ENCODE measurements around the gene HLA-DPA1. TPM values are rescaled to one million over a fixed set of nuclear protein-coding genes. Genes with fewer than 3 reads are reported as not detected.
A peak's percentile ranks its signal among the peaks of the same experiment; 100 is the strongest.

Gene HLA-DPA1
- total RNA-seq, 2 experiments from 2014 or later: 11.5 to 13.3 TPM

- intact Hi-C loops (cut with DNase I, micrococcal nuclease): no loop called here
- Mint-ChIP-seq H3K4me1 (peaks cover 33% of the 10 kb centered on the region), H3K36me3 (ENCODE audit: low read depth) (peaks cover 1% of the 10 kb centered on the region), H3K9me3 (ENCODE audit: low read depth) (no peaks in the 10 kb centered on the region), H3K4me3 (peak overlapping the region; percentile 62), H3K27ac (no peak overlapping the region), H3K27me3 (peaks cover 4% of the 10 kb centered on the region)
- ATAC-seq (no peak), DNase-seq (no peak)
- ChIA-PET CTCF (interaction anchor here (0.7 to 1.9 kb wide), 5 partner anchors 27 to 123 kb away, joined by 3 to 8 read pairs (median 4); no protein-coding TSS in a partner anchor), POLR2A (no interaction called here)
Observed at GRCh38 chr6:33076406-33076934, 3.0 kb upstream of the HLA-DPA1 start.

- intact Hi-C loops (cut with DNase I, micrococcal nuclease): no loop called here
- DNase-seq: peak; percentile 14
- Mint-ChIP-seq H3K36me3 (ENCODE audit: low read depth) (peaks cover 1% of the 10 kb centered on the region), H3K4me1 (peaks cover 33% of the 10 kb centered on the region), H3K9me3 (ENCODE audit: low read depth) (no peaks in the 10 kb centered on the region), H3K4me3 (peak within 1 kb of the TSS; percentile 62), H3K27ac (peak within 1 kb of the TSS; percentile 34), H3K27me3 (peaks cover 4% of the 10 kb centered on the region)
- peak; percentile 95 for ATAC-seq
- ChIA-PET CTCF (interaction anchor here (0.7 to 1.9 kb wide), 7 partner anchors 27 to 122 kb away, joined by 3 to 8 read pairs (median 4); no protein-coding TSS in a partner anchor), POLR2A (interaction anchor here (1.0 kb wide), 1 partner anchor 104 kb away, joined by 4 read pairs; no protein-coding TSS in a partner anchor)
Observed at GRCh38 chr6:33075568-33076405, 2.3 kb upstream of the HLA-DPA1 start, which contains the start of gene HLA-DPB1. TSS of gene HLA-DPB1 (plus strand) at chr6:33075990. CDS start at chr6:33076042, 52 bp downstream.

GRCh38 chr6:33075208-33075567 lies 1.7 kb upstream of the HLA-DPA1 start:
- no peak for ATAC-seq
- POLR2A ChIA-PET: interaction anchor here (1.0 kb wide), 1 partner anchor 104 kb away, joined by 4 read pairs; no protein-coding TSS in a partner anchor
- Mint-ChIP-seq H3K4me3 (peak overlapping the region; percentile 62), H3K9me3 (ENCODE audit: low read depth) (no peaks in the 10 kb centered on the region), H3K27me3 (peaks cover 4% of the 10 kb centered on the region), H3K27ac (peak overlapping the region; percentile 34), H3K36me3 (ENCODE audit: low read depth) (peaks cover 1% of the 10 kb centered on the region), H3K4me1 (peaks cover 33% of the 10 kb centered on the region)
- intact Hi-C loops (cut with DNase I, micrococcal nuclease): no loop called here
- CTCF ChIA-PET: interaction anchor here (0.7 to 1.9 kb wide), 7 partner anchors 26 to 61 kb away, joined by 3 to 8 read pairs (median 4); no protein-coding TSS in a partner anchor
- DNase-seq: no peak

GRCh38 chr6:33072508-33073100 lies 845 bp downstream of the HLA-DPA1 start:
- intact Hi-C loops (cut with DNase I, micrococcal nuclease): no loop called here
- ChIA-PET CTCF (interaction anchor here (0.6 to 2.0 kb wide), 9 partner anchors 9 to 1156 kb away, joined by 3 to 6 read pairs (median 4); no protein-coding TSS in a partner anchor), POLR2A (interaction anchor here (1.6 kb wide), 1 partner anchor 101 kb away, joined by 5 read pairs; no protein-coding TSS in a partner anchor)
- peaks cover 1% of the 10 kb centered on the region for H3K9me3 Mint-ChIP-seq (ENCODE audit: low read depth)
- H3K27me3 Mint-ChIP-seq: peaks cover 2% of the 10 kb centered on the region
- no peak for DNase-seq
- peak overlapping the region; percentile 79 for H3K4me3 Mint-ChIP-seq
- H3K27ac Mint-ChIP-seq: no peak overlapping the region
- ATAC-seq: no peak
- peaks cover 28% of the 10 kb centered on the region for H3K4me1 Mint-ChIP-seq
- peaks cover 14% of the 10 kb centered on the region for H3K36me3 Mint-ChIP-seq (ENCODE audit: low read depth)

- CTCF ChIA-PET: interaction anchor here (1.4 to 2.0 kb wide), 2 partner anchors 22 to 55 kb away, joined by 4 to 6 read pairs; no protein-coding TSS in a partner anchor
- H3K27ac Mint-ChIP-seq: no peak overlapping the region
- intact Hi-C loops (cut with DNase I, micrococcal nuclease): no loop called here
- POLR2A ChIA-PET: no interaction called here
- peaks cover 25% of the 10 kb centered on the region for H3K4me1 Mint-ChIP-seq
- ATAC-seq (no peak), DNase-seq (no peak)
- H3K4me3 Mint-ChIP-seq: peak overlapping the region; percentile 34
- H3K27me3 Mint-ChIP-seq: no peaks in the 10 kb centered on the region
- H3K36me3 Mint-ChIP-seq (ENCODE audit: low read depth): peaks cover 24% of the 10 kb centered on the region
- peaks cover 6% of the 10 kb centered on the region for H3K9me3 Mint-ChIP-seq (ENCODE audit: low read depth)
Observed at GRCh38 chr6:33071569-33071968, 1.9 kb downstream of the HLA-DPA1 start.

- DNase-seq: no peak
- ATAC-seq: no peak
- ChIA-PET POLR2A (no interaction called here), CTCF (no interaction called here)
- Mint-ChIP-seq H3K4me3 (no peak overlapping the region), H3K9me3 (ENCODE audit: low read depth) (peaks cover 12% of the 10 kb centered on the region), H3K27ac (no peak overlapping the region), H3K36me3 (ENCODE audit: low read depth) (peaks cover 31% of the 10 kb centered on the region), H3K4me1 (peaks cover 24% of the 10 kb centered on the region), H3K27me3 (no peaks in the 10 kb centered on the region)
- intact Hi-C loops (cut with DNase I, micrococcal nuclease): no loop called here
Observed at GRCh38 chr6:33070909-33071308, 2.5 kb downstream of the HLA-DPA1 start.

- Mint-ChIP-seq H3K4me3 (no peak overlapping the region), H3K27me3 (no peaks in the 10 kb centered on the region), H3K36me3 (ENCODE audit: low read depth) (peaks cover 33% of the 10 kb centered on the region), H3K9me3 (ENCODE audit: low read depth) (peaks cover 15% of the 10 kb centered on the region), H3K4me1 (peaks cover 15% of the 10 kb centered on the region), H3K27ac (no peak overlapping the region)
- CTCF ChIA-PET: interaction anchor here (0.8 kb wide), 1 partner anchor 9 kb away, joined by 4 read pairs; no protein-coding TSS in a partner anchor
- POLR2A ChIA-PET: no interaction called here
- ATAC-seq (no peak), DNase-seq (no peak)
- intact Hi-C loops (cut with DNase I, micrococcal nuclease): no loop called here
Observed at GRCh38 chr6:33069021-33069738, 4.3 kb downstream of the HLA-DPA1 start.

GRCh38 chr6:33066917-33067521 lies 6.4 kb downstream of the HLA-DPA1 start:
- intact Hi-C loops (cut with DNase I, micrococcal nuclease): no loop called here
- no peak for DNase-seq
- Mint-ChIP-seq H3K4me1 (peaks cover 4% of the 10 kb centered on the region), H3K4me3 (no peak overlapping the region), H3K36me3 (ENCODE audit: low read depth) (peaks cover 33% of the 10 kb centered on the region), H3K27me3 (no peaks in the 10 kb centered on the region), H3K9me3 (ENCODE audit: low read depth) (peaks cover 15% of the 10 kb centered on the region), H3K27ac (no peak overlapping the region)
- ChIA-PET POLR2A (no interaction called here), CTCF (interaction anchor here (0.8 kb wide), 1 partner anchor 13 kb away, joined by 3 read pairs; no protein-coding TSS in a partner anchor)
- ATAC-seq: no peak

- intact Hi-C loops (cut with DNase I, micrococcal nuclease): no loop called here
- H3K4me3 Mint-ChIP-seq: no peak overlapping the region
- no peaks in the 10 kb centered on the region for H3K27me3 Mint-ChIP-seq
- peaks cover 31% of the 10 kb centered on the region for H3K36me3 Mint-ChIP-seq (ENCODE audit: low read depth)
- ChIA-PET CTCF (interaction anchor here (0.7 to 1.4 kb wide), 2 partner anchors 46 to 57 kb away, joined by 3 read pairs; no protein-coding TSS in a partner anchor), POLR2A (no interaction called here)
- peaks cover 15% of the 10 kb centered on the region for H3K9me3 Mint-ChIP-seq (ENCODE audit: low read depth)
- no peak overlapping the region for H3K27ac Mint-ChIP-seq
- DNase-seq (no peak), ATAC-seq (no peak)
- no peaks in the 10 kb centered on the region for H3K4me1 Mint-ChIP-seq
Observed at GRCh38 chr6:33065312-33065711, 8.1 kb downstream of the HLA-DPA1 start.

- Mint-ChIP-seq H3K27me3 (no peaks in the 10 kb centered on the region), H3K36me3 (ENCODE audit: low read depth) (peaks cover 31% of the 10 kb centered on the region), H3K4me3 (no peak overlapping the region), H3K27ac (no peak overlapping the region), H3K9me3 (ENCODE audit: low read depth) (peaks cover 15% of the 10 kb centered on the region), H3K4me1 (no peaks in the 10 kb centered on the region)
- intact Hi-C loops (cut with DNase I, micrococcal nuclease): no loop called here
- ChIA-PET POLR2A (no interaction called here), CTCF (interaction anchor here (0.7 to 1.4 kb wide), 3 partner anchors 45 to 333 kb away, joined by 3 to 4 read pairs (median 3); no protein-coding TSS in a partner anchor)
- ATAC-seq (no peak), DNase-seq (no peak)
Observed at GRCh38 chr6:33064723-33065122, 8.7 kb downstream of the HLA-DPA1 start.

Measured in activated CD4-positive, alpha-beta T cell treated with anti-CD3 and anti-CD28 coated beads for 36 hours (primary cell).